Upper lobe of left lung (tissue), 6 donors: ENCODE measurements around the gene SP6. TPM values are rescaled to one million over a fixed set of nuclear protein-coding genes. Genes with fewer than 3 reads are reported as not detected.

ENCODE experiments used
- ATAC-seq, 2 donors: fragments of 200-7000 bp; cut with Tn5 transposase; one replicate each; pipeline ENCODE4 v1.9.1; 2022; ENCODE audit warnings: mild to moderate bottlenecking in 2 of 2, moderate library complexity in 2 of 2; ENCODE audit not compliant: low FRiP score in 2 of 2
- DNase-seq, 2 donors: peaks; one replicate each; pipeline ENCODE4 v3.0.0-alpha.2; 2019 to 2020
- H3K27ac ChIP-seq, 4 donors: fragments of 200-600 bp; sonication (generic); one replicate each; pipeline ENCODE4 v1.5.1; 2016 to 2019
- H3K27me3 ChIP-seq, 4 donors: fragments of 200-600 bp; sonication (generic); one replicate each; pipeline ENCODE4 v1.5.1; 2017 to 2019
- H3K36me3 ChIP-seq, 4 donors: fragments of 200-600 bp; sonication (generic); one replicate each; pipeline ENCODE4 v1.5.1; 2016 to 2019
- H3K4me1 ChIP-seq, 4 donors: fragments of 200-600 bp; sonication (generic); one replicate each; pipeline ENCODE4 v1.5.1; 2018 to 2019
- H3K4me3 ChIP-seq, 4 donors: fragments of 200-600 bp; sonication (generic); one replicate each; pipeline ENCODE4 v1.5.1; 2017 to 2019; ENCODE audit warnings: mild to moderate bottlenecking in 2 of 4, moderate library complexity in 1 of 4
- H3K9me3 ChIP-seq, 4 donors: fragments of 200-600 bp; sonication (generic); one replicate each; pipeline ENCODE4 v1.5.1; 2018 to 2019
- CTCF ChIP-seq, 6 experiments: fragments of 450-650 bp in 4 of 6; fragments of 200-600 bp in 2 of 6; sonication (generic) in 2 of 6; IDR thresholded peaks; one replicate each; pipeline ENCODE4 v1.5.1; 2016 to 2019; ENCODE audit warnings: antibody characterized with exemption in 6 of 6
- EP300 ChIP-seq, 4 donors: sonication (generic); formaldehyde crosslinking; IDR thresholded peaks; one replicate each; pipeline ENCODE4 v1.5.1; 2017; ENCODE audit warnings: antibody characterized with exemption in 4 of 4, control low read depth in 2 of 4
- POLR2A ChIP-seq, 4 donors: fragments of 450-650 bp; IDR thresholded peaks; one replicate each; pipeline ENCODE4 v1.5.1; 2016 to 2017; ENCODE audit warnings: antibody characterized with exemption in 4 of 4, mild to moderate bottlenecking in 2 of 4
- POLR2AphosphoS5 ChIP-seq, 2 donors: sonication (generic); formaldehyde crosslinking; IDR thresholded peaks; one replicate each; pipeline ENCODE4 v1.5.1; 2017; ENCODE audit warnings: antibody characterized with exemption in 2 of 2
- WGBS, 2 donors: methylation state at CpG; one replicate each; pipeline ENCODE4 v1.1.5; 2017 to 2018; 5-methylcytosine and 5-hydroxymethylcytosine counted together
- total RNA-seq, 6 donors: library from RNA; depleted of rRNA in 4 of 6; stranded (reverse); fragments of >200 nt in 4 of 6; gene quantifications; one replicate each; pipeline versions ENCODE4 v1.1.0 to v1.2.1, GENCODE V29; 2016 to 2021
- donor health status: DM: no; HTN: no; CAD: no; lungs with moderate emphysema.
- donor health status: DM: no; HTN: yes; CAD: no; lungs with severe emphysema.

The SP6 gene
- total RNA-seq, 6 donors from 2014 or later: 0.76 to 6.4 (median 2.4) TPM

DNA sequence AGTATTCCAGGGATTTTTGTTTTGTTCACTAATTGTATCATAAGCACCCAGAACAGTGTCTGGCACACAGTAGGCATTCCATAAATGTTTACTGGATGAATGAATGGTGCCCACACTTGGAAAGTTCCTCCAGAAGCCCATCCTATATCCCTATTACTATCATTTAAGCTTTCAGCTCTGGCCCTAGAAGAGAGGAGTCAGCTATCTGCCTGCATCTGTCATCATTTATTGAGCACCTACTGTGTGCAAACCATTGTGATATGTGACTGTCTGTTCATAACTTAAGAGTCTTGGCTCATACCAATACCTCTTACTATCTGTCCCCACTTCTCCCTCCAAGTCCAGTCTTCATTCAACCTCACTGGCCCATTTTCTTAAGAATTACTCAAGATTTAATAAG lies 20.1 kb upstream of the SP6 start:
- DNase-seq (no peak), ATAC-seq (no peak)
- Histone ChIP-seq H3K27ac (no peak overlapping the region), H3K4me1 (peaks cover 0 to 6% (median 0%) of the 10 kb centered on the region in 4 donors), H3K4me3 (no peak overlapping the region), H3K36me3 (no peaks in the 10 kb centered on the region), H3K27me3 (peaks cover 0 to 7% (median 0%) of the 10 kb centered on the region in 4 donors), H3K9me3 (no peaks in the 10 kb centered on the region)
- TF ChIP-seq POLR2A (IDR thresholded peaks at IDR 0.05) (no peak), POLR2AphosphoS5 (IDR thresholded peaks at IDR 0.05) (no peak), EP300 (IDR thresholded peaks at IDR 0.05) (no peak), CTCF (IDR thresholded peaks at IDR 0.05) (no peak)

DNA sequence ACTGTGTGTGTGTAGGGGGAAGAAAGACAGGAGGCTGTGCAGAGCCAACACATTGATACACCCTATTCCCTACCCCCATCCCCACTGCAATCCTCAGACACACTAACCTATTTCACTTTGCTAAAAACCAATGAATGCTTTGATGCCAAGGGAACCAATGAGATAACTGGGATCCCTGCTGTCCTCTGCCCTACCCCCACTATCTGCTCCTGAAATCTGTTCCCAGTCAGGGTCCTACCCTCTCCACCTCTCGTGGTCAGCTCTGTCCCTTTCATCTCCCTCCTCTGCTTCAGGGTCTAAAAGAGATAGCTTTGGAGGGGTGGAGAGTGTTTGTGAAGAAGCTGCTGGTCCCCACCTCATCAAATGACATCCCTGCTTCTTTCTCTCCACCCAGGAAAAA lies 19.1 kb upstream of the SP6 start:
- WGBS, 2 donors: 13 to 65% methylated on average over 1 of the region's 1 CpG
- no peak for ATAC-seq
- Histone ChIP-seq H3K4me1 (peaks cover 0 to 9% (median 0%) of the 10 kb centered on the region in 4 donors), H3K36me3 (no peaks in the 10 kb centered on the region), H3K9me3 (no peaks in the 10 kb centered on the region), H3K27me3 (peaks cover 0 to 7% (median 0%) of the 10 kb centered on the region in 4 donors), H3K4me3 (no peak overlapping the region), H3K27ac (no peak overlapping the region)
- DNase-seq: no peak
- TF ChIP-seq CTCF (IDR thresholded peaks at IDR 0.05): no peak
- no peak for TF ChIP-seq POLR2A (IDR thresholded peaks at IDR 0.05)
- TF ChIP-seq POLR2AphosphoS5 (IDR thresholded peaks at IDR 0.05): no peak
- no peak for TF ChIP-seq EP300 (IDR thresholded peaks at IDR 0.05)

GRCh38 chr17:47869114-47869513 lies 18.2 kb upstream of the SP6 start:
- DNase-seq: no peak

GRCh38 chr17:47867813-47868533 lies 17.0 kb upstream of the SP6 start:
- Histone ChIP-seq H3K27ac (no peak overlapping the region), H3K27me3 (peaks cover 0 to 7% (median 0%) of the 10 kb centered on the region in 4 donors), H3K4me3 (no peak overlapping the region), H3K4me1 (peaks cover 2 to 15% (median 3%) of the 10 kb centered on the region in 4 donors), H3K9me3 (no peaks in the 10 kb centered on the region), H3K36me3 (no peaks in the 10 kb centered on the region)
- ATAC-seq: peak in 1 of 2 donors; percentile 22
- no peak for TF ChIP-seq CTCF (IDR thresholded peaks at IDR 0.05)
- no peak for TF ChIP-seq EP300 (IDR thresholded peaks at IDR 0.05)
- no peak for TF ChIP-seq POLR2AphosphoS5 (IDR thresholded peaks at IDR 0.05)
- TF ChIP-seq POLR2A (IDR thresholded peaks at IDR 0.05): no peak
- 83 to 86% methylated on average over 11 of the region's 11 CpGs for WGBS, 2 donors
- peak in 1 of 2 donors; percentile 30 for DNase-seq

More at GRCh38 chr17:47869114-47869513, 18.2 kb upstream of the SP6 start:
- no peak overlapping the region for H3K4me3 ChIP-seq
- peaks cover 0 to 7% (median 0%) of the 10 kb centered on the region in 4 donors for H3K27me3 ChIP-seq
- TF ChIP-seq POLR2A (IDR thresholded peaks at IDR 0.05): no peak
- no peak for TF ChIP-seq CTCF (IDR thresholded peaks at IDR 0.05)
- TF ChIP-seq POLR2AphosphoS5 (IDR thresholded peaks at IDR 0.05): no peak
- TF ChIP-seq EP300 (IDR thresholded peaks at IDR 0.05): no peak
- no peak overlapping the region for H3K27ac ChIP-seq
- H3K36me3 ChIP-seq: no peaks in the 10 kb centered on the region
- no peak for ATAC-seq
- peaks cover 0 to 12% (median 0%) of the 10 kb centered on the region in 4 donors for H3K4me1 ChIP-seq
- 49 to 56% methylated on average over 2 of the region's 2 CpGs for WGBS, 2 donors
- no peaks in the 10 kb centered on the region for H3K9me3 ChIP-seq

DNA sequence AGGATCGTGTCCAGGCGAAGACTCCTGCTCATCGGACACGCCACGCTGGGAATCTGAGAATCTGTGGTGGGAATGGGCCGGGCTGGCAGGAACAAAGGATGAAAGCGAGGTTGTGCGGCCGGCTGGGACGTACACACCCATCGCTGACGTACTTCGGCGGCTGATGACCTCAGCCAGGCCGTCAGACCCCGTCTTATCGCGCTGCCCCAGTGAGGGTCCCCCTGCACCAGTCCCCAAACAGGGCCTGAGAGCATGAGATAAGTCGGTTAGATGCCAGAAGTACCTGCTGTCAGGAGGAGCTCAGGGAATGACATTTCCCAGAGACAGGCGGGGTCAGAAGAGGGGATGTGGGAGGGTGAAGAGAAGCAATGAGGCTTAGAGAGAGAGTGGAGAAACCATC lies 16.0 kb upstream of the SP6 start:
- H3K4me3 ChIP-seq: no peak overlapping the region
- H3K9me3 ChIP-seq: no peaks in the 10 kb centered on the region
- 70 to 82% methylated on average over 20 of the region's 20 CpGs for WGBS, 2 donors
- H3K4me1 ChIP-seq: peaks cover 5 to 13% (median 8%) of the 10 kb centered on the region in 4 donors
- no peaks in the 10 kb centered on the region for H3K36me3 ChIP-seq
- DNase-seq (peak in 1 of 2 donors; percentile 50), ATAC-seq (peak in 1 of 2 donors; percentile 54)
- H3K27ac ChIP-seq: no peak overlapping the region
- TF ChIP-seq CTCF (IDR thresholded peaks at IDR 0.05) (no peak), POLR2AphosphoS5 (IDR thresholded peaks at IDR 0.05) (no peak), EP300 (IDR thresholded peaks at IDR 0.05) (no peak), POLR2A (IDR thresholded peaks at IDR 0.05) (no peak)
- H3K27me3 ChIP-seq: no peaks in the 10 kb centered on the region
